NB4 (cell line): ENCODE measurements around the gene GAA.

Source experiments
- CTCF ChIP-seq: IDR thresholded peaks from one replicate; pipeline ENCODE4 v1.5.1; 2012; ENCODE audit warnings: low read depth, low read length
- POLR2A ChIP-seq: IDR thresholded peaks from 2 replicates; pipeline ENCODE4 v1.6.1; 2011; ENCODE audit warnings: mild to moderate bottlenecking; ENCODE audit not compliant: insufficient read length; ENCODE audit errors: extremely low read depth

GRCh38 chr17:80164185-80164584, 62.8 kb downstream of the GAA start:
- TF ChIP-seq CTCF: no peak
- TF ChIP-seq POLR2A: no peak
